Aorta (tissue), 5 donors: ENCODE measurements around the gene GBP1. TPM values are rescaled to one million over a fixed set of nuclear protein-coding genes. Genes with fewer than 3 reads are reported as not detected.
"Not testable (repeated sequence)": the region's sequence is repeated elsewhere in the genome, so short reads cannot be mapped to it uniquely, and the experiment has no call there.

Experiments used
- ATAC-seq: fragments of 200-7000 bp; cut with Tn5 transposase; one replicate; pipeline ENCODE4 v1.9.1; 2022; ENCODE audit warnings: moderate library complexity; ENCODE audit not compliant: low FRiP score
- DNase-seq, 2 donors: peaks; one replicate each; pipeline ENCODE4 v3.0.0-alpha.2; 2020
- H3K27ac ChIP-seq, 2 donors: one replicate each; pipeline ENCODE4 v1.5.1; 2013; ENCODE audit warnings: low read length in 2 of 2, mild to moderate bottlenecking in 2 of 2, moderate library complexity in 2 of 2, control low read depth in 1 of 2, inconsistent platforms in 1 of 2, low read depth in 1 of 2
- H3K27me3 ChIP-seq, 2 donors: one replicate each; pipeline ENCODE4 v1.6.1; 2013; ENCODE audit warnings: control low read depth in 1 of 2, low read length in 1 of 2, mild to moderate bottlenecking in 1 of 2, moderate library complexity in 1 of 2; ENCODE audit not compliant: insufficient read depth in 2 of 2, control insufficient read depth in 1 of 2
- H3K36me3 ChIP-seq, 2 donors: one replicate each; pipeline ENCODE4 v1.6.1; 2013; ENCODE audit warnings: control low read depth in 1 of 2, low read length in 1 of 2, mild to moderate bottlenecking in 1 of 2; ENCODE audit not compliant: insufficient read depth in 2 of 2, control insufficient read depth in 1 of 2
- H3K4me1 ChIP-seq, 2 donors: one replicate each; pipeline ENCODE4 v1.6.1; 2013; ENCODE audit warnings: low read length in 2 of 2, control low read depth in 1 of 2, mild to moderate bottlenecking in 1 of 2, moderate library complexity in 1 of 2; ENCODE audit not compliant: insufficient read depth in 2 of 2, control insufficient read depth in 1 of 2
- H3K4me3 ChIP-seq, 2 donors: one replicate each; pipeline ENCODE4 v1.5.1; 2013; ENCODE audit warnings: low read length in 2 of 2, control low read depth in 1 of 2, mild to moderate bottlenecking in 1 of 2
- H3K9me3 ChIP-seq: one replicate; pipeline ENCODE4 v1.6.1; 2013; ENCODE audit warnings: mild to moderate bottlenecking, low read length; ENCODE audit not compliant: control insufficient read depth
- WGBS, 2 donors: extraction: QIAGEN DNeasy Blood & Tissue Kit; methylation state at CpG; one replicate each; pipeline ENCODE4 v1.1.7; 2013; 5-methylcytosine and 5-hydroxymethylcytosine counted together
- intact Hi-C, 2 donors: fragments of 100-400 bp; cut with DNase I; formaldehyde crosslinking; loops; one replicate each; pipeline versions ENCODE4 v1.14.2 to v1.15.0; 2022
- polyA plus RNA-seq, 2 donors: library from polyadenylated mRNA; stranded (reverse); fragments of 200-250 nt; gene quantifications; one replicate each; pipeline ENCODE4 v1.2.3, GENCODE V29; 2013
- total RNA-seq, 2 donors: library from RNA; stranded (reverse); fragmentation: NEBNext Ultra II Directional; extraction: Animal tissue kit (Norgen Biotek cat#: 25700); gene quantifications; one replicate each; pipeline ENCODE4 v1.2.1, GENCODE V29; 2021
- donor health status: healthy with polysubstance abuse.
- donor health status: Bipolar disorder and iron deficiency.
- donor health status: DM: no; HTN: no; CAD: no.
- donor health status: DM: no; HTN: no; CAD: no.
- donor health status: DM: yes; HTN: yes; CAD: no.

Gene GBP1
- total and polyA plus RNA-seq, 4 donors: 9.6 to 62.6 (median 44.6) TPM

DNA sequence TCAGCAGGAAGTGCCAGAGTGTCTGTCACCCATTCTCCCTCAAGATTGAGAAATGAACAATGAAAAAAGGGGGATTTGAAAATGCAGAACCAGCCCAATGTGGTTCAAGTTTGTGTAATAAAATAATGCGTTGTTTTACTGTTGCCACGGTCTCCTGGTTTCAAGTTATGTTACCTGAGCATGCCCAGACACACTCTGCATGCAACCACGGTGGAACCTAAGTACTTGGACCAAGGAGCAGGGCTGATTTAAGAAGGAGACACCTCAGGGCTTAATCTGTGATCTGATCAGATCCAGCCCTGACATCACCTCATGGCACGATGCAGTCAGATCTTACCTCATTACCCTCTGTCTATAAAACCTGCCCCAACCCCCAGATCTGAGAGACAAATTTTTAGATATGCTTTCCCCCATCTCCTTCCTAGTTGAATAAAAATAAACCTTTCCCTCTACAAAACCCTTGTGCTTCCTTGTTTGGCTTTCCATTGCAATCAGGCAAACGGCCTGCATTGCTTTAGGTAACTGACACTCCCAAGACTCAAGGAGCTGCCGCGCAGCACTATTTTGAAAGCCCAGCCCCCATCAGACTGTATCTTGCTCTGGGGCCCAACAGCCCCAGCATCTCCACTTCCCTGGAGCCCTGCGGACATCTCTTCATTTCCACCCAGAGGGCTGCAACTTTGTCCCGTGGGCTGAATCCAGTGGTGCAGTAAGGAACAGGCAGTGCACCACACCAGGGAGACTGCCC, 14.9 kb downstream of the GBP1 start:
- 78 to 83% methylated on average over 9 of the region's 9 CpGs for WGBS, 2 donors
- H3K36me3 ChIP-seq, H3K9me3 ChIP-seq, DNase-seq, H3K4me3 ChIP-seq, intact Hi-C loops, H3K4me1 ChIP-seq, H3K27me3 ChIP-seq, ATAC-seq: not testable (repeated sequence)
- peak overlapping the region in 1 of 2 donors; percentile 17 for H3K27ac ChIP-seq

DNA sequence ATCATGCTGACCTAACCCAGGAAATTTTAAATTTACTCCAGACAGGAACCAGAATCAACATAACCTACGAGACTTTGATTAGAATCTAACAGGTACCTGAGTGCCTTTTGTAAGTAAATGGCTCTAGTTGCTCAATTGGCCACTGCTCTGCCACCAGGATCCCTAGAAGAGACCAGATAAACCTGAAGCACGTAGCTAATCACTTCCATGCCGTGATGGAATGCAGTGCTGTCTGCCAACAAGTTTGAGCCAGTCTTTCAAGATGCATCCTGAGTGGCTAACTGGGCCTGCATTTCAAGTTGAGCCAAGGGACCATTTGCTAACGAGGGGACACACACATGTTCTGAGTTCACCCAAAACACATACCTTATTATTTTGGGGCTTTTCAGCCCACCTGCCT, 15.8 kb downstream of the GBP1 start:
- 75 to 87% methylated on average over 2 of the region's 4 CpGs for WGBS, 2 donors
- H3K36me3 ChIP-seq, DNase-seq, H3K9me3 ChIP-seq, H3K27me3 ChIP-seq, H3K4me1 ChIP-seq, H3K4me3 ChIP-seq, ATAC-seq, H3K27ac ChIP-seq, intact Hi-C loops: not testable (repeated sequence)

DNA sequence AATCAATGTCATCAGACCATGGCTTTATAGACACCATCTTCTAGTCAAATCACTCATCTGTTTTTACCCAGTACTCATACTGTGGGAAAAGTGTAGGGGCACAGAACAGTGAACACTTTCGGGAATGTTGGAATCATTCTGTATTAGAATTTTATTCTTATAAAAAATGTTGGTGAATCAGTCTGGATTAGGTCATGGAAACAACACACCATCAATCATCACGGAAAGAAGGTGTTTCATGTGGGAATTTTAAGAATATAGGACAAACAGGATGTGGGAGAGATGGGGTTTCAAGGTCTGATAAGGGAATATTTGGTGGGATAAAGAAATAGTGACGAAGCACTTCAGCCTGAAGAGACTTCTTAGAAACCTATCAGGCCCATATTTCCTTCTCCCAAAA, 17.3 kb downstream of the GBP1 start:
- WGBS, 2 donors: 4 to 10% methylated on average over 3 of the region's 3 CpGs
- H3K27me3 ChIP-seq: no peaks in the 10 kb centered on the region
- no peak for ATAC-seq
- H3K4me1 ChIP-seq: no peaks in the 10 kb centered on the region
- H3K4me3 ChIP-seq: no peak overlapping the region
- H3K36me3 ChIP-seq: peaks cover 0 to 1% of the 10 kb centered on the region in 2 donors
- intact Hi-C loops: no loop called here
- no peak for DNase-seq
- no peaks in the 10 kb centered on the region for H3K9me3 ChIP-seq
- peak overlapping the region in 1 of 2 donors; percentile 53 for H3K27ac ChIP-seq

GRCh38 chr1:89046318-89047183, 18.5 kb downstream of the GBP1 start:
- intact Hi-C loops: not testable (repeated sequence)

GRCh38 chr1:89044970-89045721, 19.9 kb downstream of the GBP1 start:
- WGBS, 2 donors: 81 to 89% methylated on average over 2 of the region's 2 CpGs
- intact Hi-C loops: no loop called here
- no peak for DNase-seq
- no peaks in the 10 kb centered on the region for H3K27me3 ChIP-seq
- H3K36me3 ChIP-seq: no peaks in the 10 kb centered on the region
- ATAC-seq: no peak
- H3K4me3 ChIP-seq: no peak overlapping the region
- no peaks in the 10 kb centered on the region for H3K9me3 ChIP-seq
- no peak overlapping the region for H3K27ac ChIP-seq
- H3K4me1 ChIP-seq: no peaks in the 10 kb centered on the region

More at GRCh38 chr1:89046318-89047183, 18.5 kb downstream of the GBP1 start:
- not testable (repeated sequence) for H3K36me3 ChIP-seq, H3K4me3 ChIP-seq, H3K9me3 ChIP-seq, DNase-seq, H3K27me3 ChIP-seq, ATAC-seq, H3K4me1 ChIP-seq
- peak overlapping the region in 1 of 2 donors; percentile 4 for H3K27ac ChIP-seq
- 91 to 97% methylated on average over 6 of the region's 6 CpGs for WGBS, 2 donors

DNA sequence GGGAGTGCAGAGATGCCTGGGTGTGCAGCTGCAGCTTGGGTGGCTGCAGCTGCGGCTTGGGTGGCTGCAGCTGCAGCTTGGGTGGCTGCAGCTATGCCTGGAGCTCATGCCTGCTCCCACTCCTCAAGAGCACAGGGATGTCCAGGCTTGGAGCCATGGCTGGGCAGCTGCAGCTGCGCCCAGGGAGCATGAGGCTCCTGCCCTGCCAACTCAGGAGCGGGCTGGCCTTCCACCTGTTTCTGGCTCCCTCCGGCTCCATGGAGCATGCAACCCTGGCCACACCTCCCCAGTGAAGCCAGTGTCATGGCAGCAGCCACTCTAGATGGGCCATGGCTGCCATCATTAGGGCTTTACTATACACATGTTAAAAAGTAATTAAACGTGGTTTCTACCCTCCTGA, 21.1 kb downstream of the GBP1 start:
- H3K4me1 ChIP-seq: no peaks in the 10 kb centered on the region
- no peak overlapping the region for H3K27ac ChIP-seq
- intact Hi-C loops: no loop called here
- ATAC-seq: no peak
- H3K27me3 ChIP-seq: no peaks in the 10 kb centered on the region
- DNase-seq: no peak
- H3K9me3 ChIP-seq: no peaks in the 10 kb centered on the region
- 90% methylated on average over 4 to 5 of the region's 5 CpGs for WGBS, 2 donors
- H3K36me3 ChIP-seq: no peaks in the 10 kb centered on the region
- H3K4me3 ChIP-seq: no peak overlapping the region

DNA sequence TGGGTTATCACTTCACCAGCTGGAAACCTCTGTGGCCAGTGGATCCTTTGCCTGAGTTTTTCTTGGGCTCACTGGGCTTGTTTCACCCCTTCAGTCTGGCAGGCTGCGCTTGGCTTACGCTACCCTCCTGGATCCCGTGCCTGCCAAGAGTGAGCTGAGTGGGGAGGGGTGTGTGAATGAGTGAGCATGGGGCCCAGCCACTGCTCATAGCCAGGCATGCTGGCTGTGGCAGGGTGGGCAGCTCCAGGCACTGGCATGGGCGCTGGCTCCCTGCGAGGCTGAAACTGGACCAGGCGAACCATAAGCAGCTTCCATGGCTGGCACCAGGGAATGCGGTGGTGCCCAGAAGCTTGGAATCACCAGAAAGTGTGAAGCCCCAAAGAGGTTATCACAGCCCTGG, 22.5 kb downstream of the GBP1 start:
- Histone ChIP-seq H3K9me3 (no peaks in the 10 kb centered on the region), H3K4me1 (no peaks in the 10 kb centered on the region), H3K27me3 (no peaks in the 10 kb centered on the region), H3K27ac (no peak overlapping the region), H3K4me3 (no peak overlapping the region), H3K36me3 (no peaks in the 10 kb centered on the region)
- intact Hi-C loops: no loop called here
- 26 to 38% methylated on average over 7 of the region's 7 CpGs for WGBS, 2 donors
- peak; percentile 58 to 76 for DNase-seq
- no peak for ATAC-seq

- no peak for DNase-seq
- Histone ChIP-seq H3K9me3 (no peaks in the 10 kb centered on the region), H3K27me3 (no peaks in the 10 kb centered on the region), H3K4me3 (no peak overlapping the region), H3K36me3 (no peaks in the 10 kb centered on the region), H3K27ac (no peak overlapping the region), H3K4me1 (no peaks in the 10 kb centered on the region)
- ATAC-seq: no peak
- intact Hi-C loops: no loop called here
- WGBS, 2 donors: 98 to 100% methylated on average over 1 of the region's 1 CpG
Observed at GRCh38 chr1:89041721-89042120, 23.3 kb downstream of the GBP1 start.
